DMS79 treated with DMSO at 0.1 percent for 48 hours (cell line): ENCODE measurements around the gene NINJ2.

ENCODE experiments used
- DNase-seq: peaks from one replicate; lab custom pipeline; 2025; lab: John Stamatoyannopoulos, UW

Gene NINJ2

DNA sequence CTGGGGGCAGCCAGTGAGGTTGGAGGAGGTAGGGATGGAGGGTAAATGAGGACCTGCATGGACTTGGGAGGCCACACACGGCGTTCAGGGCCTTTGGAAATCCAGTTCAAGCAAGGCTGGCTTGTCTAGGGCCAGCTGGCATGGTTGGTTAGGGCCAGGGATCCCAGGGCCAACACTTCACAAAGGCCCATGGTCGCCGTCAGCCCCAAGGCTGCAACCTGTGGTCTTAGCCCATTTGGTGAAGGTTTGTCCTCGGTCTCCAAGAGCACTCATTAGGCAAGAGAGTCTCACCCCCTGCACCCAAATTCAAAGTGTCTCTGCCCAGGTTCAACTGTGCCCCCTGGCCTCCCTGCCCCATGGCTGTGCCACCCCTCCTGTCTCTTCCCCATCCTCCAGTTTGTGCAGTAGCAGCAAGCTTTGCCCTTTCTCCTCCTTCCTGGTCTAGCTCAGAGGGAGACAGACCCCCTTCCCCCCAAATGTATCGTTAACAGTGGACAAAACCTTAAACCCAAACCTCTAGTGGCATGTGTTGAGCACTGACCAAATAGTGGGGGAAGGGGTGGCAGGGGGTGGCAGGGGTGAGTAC is 94.1 kb downstream of the NINJ2 start:
- no peak for DNase-seq

DNA sequence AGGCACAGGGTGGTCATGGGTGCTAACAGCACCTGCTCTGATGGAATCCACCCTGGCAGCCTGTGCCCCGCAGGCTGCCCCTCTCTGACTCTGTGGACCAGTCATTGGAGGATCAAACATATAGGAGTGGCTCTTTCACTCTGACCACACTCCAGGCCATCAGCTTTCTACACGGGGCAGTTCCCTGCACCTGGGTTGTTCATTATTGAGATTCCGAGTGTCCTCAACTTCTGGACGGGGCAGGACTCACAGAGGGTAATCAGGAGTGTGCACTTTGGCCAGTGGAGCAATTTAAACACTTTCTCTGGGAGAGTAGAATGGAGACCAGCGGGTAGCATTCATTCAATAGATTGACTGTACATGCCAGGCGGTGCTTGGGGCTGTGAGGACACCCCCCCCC is 94.8 kb downstream of the NINJ2 start:
- no peak for DNase-seq

DNA sequence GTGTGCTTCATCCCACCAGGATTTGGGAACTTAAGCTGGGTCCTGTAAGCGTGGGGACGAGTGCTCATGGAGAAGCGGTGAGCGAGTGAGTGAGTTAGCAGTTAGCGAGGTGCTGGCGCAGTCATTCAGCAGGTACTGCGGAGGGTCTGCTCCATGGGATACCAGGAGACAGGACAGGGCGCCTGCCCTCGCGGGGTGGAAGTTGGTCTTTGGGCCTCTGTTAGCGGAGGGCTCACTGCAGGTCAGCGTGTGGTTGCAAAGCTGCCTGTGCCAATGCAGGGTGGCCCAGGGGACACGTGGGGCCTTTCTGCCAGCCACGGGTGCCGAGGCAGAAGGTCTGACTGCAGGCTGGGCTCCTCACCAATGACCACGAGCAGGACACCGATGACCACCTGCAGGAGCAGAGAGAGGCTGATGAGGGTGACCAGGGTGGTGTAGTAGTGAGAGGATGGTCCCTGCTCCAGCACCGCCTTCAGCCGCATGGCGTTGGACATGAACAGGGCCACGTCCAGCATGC is 97.6 kb downstream of the NINJ2 start:
- DNase-seq, result no peak

- no peak for DNase-seq
These were observed 98.1 kb downstream of the NINJ2 start for GRCh38 chr12:565161-565560.

GRCh38 chr12:563787-564298 is 99.4 kb downstream of the NINJ2 start:
- DNase-seq, result no peak

DNA sequence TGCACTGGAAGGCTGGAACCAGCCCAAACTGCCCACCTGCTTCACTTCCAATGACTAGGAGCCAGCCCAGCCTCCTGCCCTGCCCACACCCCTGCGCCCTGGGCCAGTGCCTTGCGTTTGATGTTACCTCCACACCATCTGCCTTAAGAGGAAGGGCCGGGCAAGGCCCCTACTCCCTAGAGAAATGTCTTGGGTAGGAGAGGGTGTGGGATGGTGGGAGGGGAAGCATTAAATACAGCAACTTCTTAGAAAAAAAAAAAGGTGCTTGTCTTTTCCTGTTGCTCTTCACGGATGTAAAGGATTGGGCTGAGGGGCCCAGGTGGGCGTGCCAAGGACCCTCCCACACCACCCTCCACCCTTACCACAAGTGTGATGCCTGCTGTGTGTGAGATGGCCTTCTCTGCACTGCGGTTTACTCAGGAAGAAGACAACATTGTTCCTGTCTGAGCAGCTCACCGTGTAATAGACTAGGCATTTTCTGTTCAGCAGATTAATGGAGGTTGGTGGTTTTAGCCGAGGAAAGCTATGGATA is 99.9 kb downstream of the NINJ2 start:
- peak; percentile 58 for DNase-seq

- no peak for DNase-seq
These were observed 100.6 kb downstream of the NINJ2 start for GRCh38 chr12:562634-563033.

DNA sequence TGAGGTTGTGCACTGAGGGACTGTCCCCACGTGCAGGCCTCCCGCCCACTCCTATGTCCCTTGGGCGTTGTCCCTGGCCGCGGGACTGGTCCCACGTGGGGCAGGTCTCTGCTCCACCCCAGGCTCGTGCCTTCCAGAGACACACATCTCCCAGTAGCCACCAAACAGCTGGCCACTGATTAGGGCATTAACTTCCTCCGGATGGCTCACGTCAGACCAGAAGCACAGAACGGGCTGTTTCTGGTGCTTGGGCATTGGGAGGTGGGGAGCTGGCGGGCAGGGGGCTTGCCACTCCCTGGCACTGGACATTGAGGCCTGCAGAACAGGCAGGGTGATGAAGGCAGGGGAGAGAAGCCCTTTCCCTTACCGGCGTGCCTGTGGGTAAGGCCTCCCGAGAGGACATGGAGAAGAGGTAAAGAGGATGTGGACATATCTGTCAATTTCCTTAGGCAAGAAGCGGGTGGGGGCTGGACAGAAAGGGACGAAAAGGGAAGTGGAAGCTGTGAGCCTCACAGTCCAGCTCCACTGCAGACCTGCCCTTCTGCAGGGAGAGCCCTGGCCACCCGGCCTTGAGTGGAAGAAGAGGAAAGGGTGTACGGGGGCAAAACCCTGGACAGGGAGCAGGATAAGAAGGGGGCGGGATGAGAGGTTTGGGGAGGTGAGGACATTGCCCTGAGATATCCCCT is 101.2 kb downstream of the NINJ2 start:
- DNase-seq, result no peak

- no peak for DNase-seq
These were observed 101.9 kb downstream of the NINJ2 start for GRCh38 chr12:561391-561705.

GRCh38 chr12:560691-561390 is 102.4 kb downstream of the NINJ2 start:
- DNase-seq, result no peak

- no peak for DNase-seq
These were observed 103.3 kb downstream of the NINJ2 start for GRCh38 chr12:559906-560455.

- DNase-seq, result no peak
These were observed 103.9 kb downstream of the NINJ2 start for GRCh38 chr12:559208-559905.

DNA sequence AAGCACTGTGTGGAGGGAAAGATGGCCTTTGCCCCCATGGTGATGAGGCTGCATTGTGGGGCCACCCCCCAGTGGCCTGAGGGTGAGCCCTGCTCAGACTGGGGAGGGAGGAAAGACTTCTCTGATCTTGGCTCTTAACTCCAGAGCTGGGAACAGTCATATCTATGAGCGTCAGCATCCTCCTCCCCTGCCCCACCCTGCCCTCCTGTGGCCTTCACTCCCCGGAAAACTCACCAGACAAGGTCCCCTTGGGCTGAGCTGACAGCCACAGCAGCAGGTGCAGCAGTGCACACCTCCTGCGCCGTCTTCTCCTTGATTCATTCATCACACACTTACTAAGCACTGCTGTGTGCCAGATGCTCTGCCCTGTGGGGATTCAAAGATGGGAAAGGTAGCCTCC is 104.7 kb downstream of the NINJ2 start:
- no peak for DNase-seq

DNA sequence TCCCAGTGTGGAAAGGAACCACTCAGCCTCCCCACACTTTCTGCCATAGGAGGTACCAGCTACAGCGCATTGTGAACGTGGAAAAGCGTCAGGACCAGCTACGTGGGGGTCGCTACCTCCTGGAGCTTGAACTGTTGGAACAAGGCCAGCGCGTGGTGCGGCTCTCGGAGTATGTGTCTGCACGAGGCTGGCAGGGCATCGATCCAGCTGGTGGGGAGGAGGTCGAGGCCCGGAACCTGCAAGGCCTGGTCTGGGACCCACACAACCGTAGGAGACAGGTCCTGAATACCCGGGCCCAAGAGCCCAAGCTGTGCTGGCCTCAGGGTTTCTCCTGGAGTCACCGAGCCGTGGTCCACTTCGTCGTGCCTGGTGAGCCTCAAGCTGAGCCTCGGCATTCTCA is 106.7 kb downstream of the NINJ2 start:
- DNase-seq, result no peak

- DNase-seq, result no peak
These were observed 109.3 kb downstream of the NINJ2 start for GRCh38 chr12:554001-554285.

- DNase-seq, result no peak
These were observed 109.8 kb downstream of the NINJ2 start for GRCh38 chr12:553216-554000.

GRCh38 chr12:552466-552865 is 110.8 kb downstream of the NINJ2 start:
- no peak for DNase-seq

DNA sequence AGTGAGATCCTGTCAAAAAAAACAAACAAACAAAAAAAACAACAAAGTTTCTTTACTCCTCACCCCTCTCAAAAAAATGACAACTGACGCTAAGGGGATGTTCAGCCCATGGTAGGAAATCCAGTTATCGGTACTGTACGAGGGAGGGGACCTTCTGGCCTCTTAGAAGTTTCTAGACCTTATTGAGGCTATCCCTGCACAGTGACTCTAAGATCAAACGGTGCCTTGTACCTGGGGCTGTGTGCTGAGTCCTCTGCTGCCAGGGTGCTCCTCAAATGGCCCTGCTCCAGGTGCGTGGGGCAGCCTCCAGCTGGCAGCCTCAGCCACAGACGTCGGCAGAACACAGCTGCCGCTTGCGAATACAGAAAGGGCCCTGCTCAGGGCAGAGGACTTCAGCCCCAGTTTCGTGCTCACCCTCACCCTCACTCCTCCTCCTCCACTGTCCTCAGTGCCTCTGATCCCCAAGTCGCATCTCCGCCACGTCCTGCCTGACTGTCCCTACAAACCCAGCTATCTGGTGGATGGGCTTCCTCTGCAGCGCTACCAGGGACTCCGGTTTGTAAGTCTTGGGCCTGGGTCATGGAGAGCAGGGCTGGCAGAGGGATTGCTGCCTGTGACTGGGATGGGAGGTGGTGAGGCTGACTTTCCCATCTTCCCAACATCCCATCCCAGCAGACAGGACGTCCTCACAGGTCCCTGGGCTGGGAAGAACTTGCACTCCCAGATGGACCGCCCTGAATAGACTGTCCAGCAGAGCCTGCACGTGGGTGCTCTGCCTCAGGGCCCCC is 112.6 kb downstream of the NINJ2 start:
- no peak for DNase-seq

GRCh38 chr12:549476-550082 is 113.7 kb downstream of the NINJ2 start:
- no peak for DNase-seq

GRCh38 chr12:547883-548470 is 115.3 kb downstream of the NINJ2 start:
- DNase-seq, result no peak
